GM23338 (cell line): ENCODE measurements around the gene MCTP1. TPM values are rescaled to one million over a fixed set of nuclear protein-coding genes. Genes with fewer than 3 reads are reported as not detected.

Experiments used
- ATAC-seq: fragments of 200-7000 bp; cut with Tn5 transposase; 3 replicates; pipeline ENCODE4 v1.9.1; 2020
- DNase-seq: peaks from one replicate; pipeline ENCODE4 v3.0.0-alpha.2; 2015; ENCODE audit warnings: low spot score
- H2AFZ ChIP-seq: fragments of 200-600 bp; sonication (generic); 2 replicates; pipeline ENCODE4 v1.8.0; 2016; ENCODE audit warnings: antibody characterized with exemption, mild to moderate bottlenecking, moderate library complexity
- H3F3A ChIP-seq: fragments of 200-600 bp; sonication (generic); replicated peaks from 2 replicates; pipeline ENCODE4 v1.8.0; 2017; ENCODE audit warnings: antibody characterized with exemption, mixed run types, low read depth
- H3K27ac ChIP-seq: fragments of 200-600 bp; sonication (generic); 2 replicates; pipeline ENCODE4 v1.6.1; 2016; ENCODE audit warnings: low read depth
- H3K27me3 ChIP-seq: fragments of 200-600 bp; sonication (generic); 2 replicates; pipeline ENCODE4 v1.8.0; 2016; ENCODE audit warnings: mild to moderate bottlenecking, mixed run types, moderate library complexity; ENCODE audit not compliant: insufficient read depth
- H3K36me3 ChIP-seq: fragments of 200-600 bp; sonication (generic); 2 replicates; pipeline ENCODE4 v1.8.0; 2016; ENCODE audit warnings: mild to moderate bottlenecking; ENCODE audit not compliant: insufficient read depth
- H3K4me1 ChIP-seq: fragments of 200-600 bp; sonication (generic); 2 replicates; pipeline ENCODE4 v1.8.0; 2016; ENCODE audit warnings: mild to moderate bottlenecking, moderate library complexity; ENCODE audit not compliant: insufficient read depth
- H3K4me2 ChIP-seq: fragments of 200-600 bp; sonication (generic); 2 replicates; pipeline ENCODE4 v1.7.1; 2017; ENCODE audit warnings: mixed run types
- H3K4me3 ChIP-seq: fragments of 200-600 bp; sonication (generic); 2 replicates; pipeline ENCODE4 v1.6.1; 2016; ENCODE audit warnings: mixed run types
- H3K79me2 ChIP-seq: fragments of 200-600 bp; sonication (generic); replicated peaks from 2 replicates; pipeline ENCODE4 v1.8.0; 2017; ENCODE audit warnings: mild to moderate bottlenecking; ENCODE audit not compliant: insufficient read depth
- H3K9me2 ChIP-seq: fragments of 200-600 bp; sonication (generic); 2 replicates; pipeline ENCODE4 v1.8.0; 2017; ENCODE audit not compliant: insufficient read depth
- H4K20me1 ChIP-seq: fragments of 200-600 bp; sonication (generic); replicated peaks from 2 replicates; pipeline ENCODE4 v1.8.0; 2017; ENCODE audit warnings: mild to moderate bottlenecking; ENCODE audit not compliant: insufficient read depth
- H3K27ac Mint-ChIP-seq: 2 replicates; pipeline ENCODE4 v1.8.0; 2020; ENCODE audit warnings: inconsistent platforms, mild to moderate bottlenecking, moderate library complexity, mixed read lengths
- H3K27me3 Mint-ChIP-seq: 3 replicates; pipeline ENCODE4 v1.8.0; 2022; ENCODE audit warnings: low read depth, mild to moderate bottlenecking, moderate library complexity, mixed read lengths, inconsistent platforms; ENCODE audit not compliant: insufficient read depth, poor library complexity
- H3K36me3 Mint-ChIP-seq: 3 replicates; pipeline ENCODE4 v1.8.0; 2021; ENCODE audit warnings: low read depth, mild to moderate bottlenecking, inconsistent platforms, moderate library complexity, mixed read lengths
- H3K4me1 Mint-ChIP-seq: 3 replicates; pipeline ENCODE4 v1.8.0; 2020; ENCODE audit warnings: mild to moderate bottlenecking, inconsistent platforms, mixed read lengths
- H3K4me3 Mint-ChIP-seq: 3 replicates; pipeline ENCODE4 v1.8.0; 2021; ENCODE audit warnings: moderate library complexity, mild to moderate bottlenecking, inconsistent platforms, mixed read lengths
- H3K9me3 Mint-ChIP-seq: 3 replicates; pipeline ENCODE4 v1.8.0; 2020; ENCODE audit warnings: moderate library complexity, mild to moderate bottlenecking, inconsistent platforms, mixed read lengths
- CTCF ChIP-seq, 2 experiments: fragments of 200-600 bp in 1 of 2; sonication (generic) in 1 of 2; conservative IDR thresholded peaks; 2 replicates each; pipeline versions ENCODE4 v1.5.1 to v1.6.1; 2016 to 2017; ENCODE audit warnings: antibody characterized with exemption in 2 of 2, low read depth in 2 of 2, mild to moderate bottlenecking in 2 of 2, moderate library complexity in 1 of 2
- ETS1 ChIP-seq: IDR thresholded peaks from 2 replicates; pipeline ENCODE4 v1.6.1; 2016; ENCODE audit warnings: antibody characterized with exemption
- EZH2 ChIP-seq: fragments of 200-600 bp; sonication (generic); IDR thresholded peaks from one replicate; pipeline ENCODE4 v1.8.0; 2017; ENCODE audit warnings: antibody characterized with exemption, mild to moderate bottlenecking, low read depth; ENCODE audit not compliant: unreplicated experiment
- JUNB ChIP-seq: IDR thresholded peaks from one replicate; pipeline ENCODE4 v1.6.1; 2016; ENCODE audit warnings: antibody characterized with exemption; ENCODE audit not compliant: unreplicated experiment
- NANOG ChIP-seq: IDR thresholded peaks from 2 replicates; pipeline ENCODE4 v1.6.1; 2016; ENCODE audit warnings: antibody characterized with exemption, borderline replicate concordance
- STAT1 ChIP-seq: IDR thresholded peaks from one replicate; pipeline ENCODE4 v1.6.1; 2016; ENCODE audit warnings: antibody characterized with exemption; ENCODE audit not compliant: unreplicated experiment
- ZNF331 ChIP-seq: fragments of 250-450 bp; sonication (Bioruptor Pico); IDR thresholded peaks from 2 replicates; pipeline ENCODE4 v1.5.0; 2020; ENCODE audit warnings: low read depth, mild to moderate bottlenecking, moderate library complexity
- polyA plus RNA-seq: library from polyadenylated mRNA; unstranded; fragments of >200 nt; fragmentation: Nextera tagmentation; extraction: Ambion mirVana; gene quantifications from 2 replicates; pipeline ENCODE4 v1.2.1, GENCODE V29; 2016
- total RNA-seq: library from RNA; depleted of rRNA; stranded (reverse); fragments of >200 nt; shearing (Covaris generic); gene quantifications from 2 replicates; pipeline ENCODE4 v1.2.3, GENCODE V29; 2014

Gene MCTP1
- total and polyA plus RNA-seq, 2 experiments from 2014 or later = 3.7 to 4.2 TPM

GRCh38 chr5:94976853-94977252 is 308.0 kb downstream of the MCTP1 start:
- Histone ChIP-seq H3K36me3 (no peaks in the 10 kb centered on the region), H3K27me3 (no peaks in the 10 kb centered on the region), H3K9me2 (no peaks in the 10 kb centered on the region), H3K4me3 (no peak overlapping the region), H3F3A (no peaks in the 10 kb centered on the region), H3K4me1 (no peaks in the 10 kb centered on the region), H3K4me2 (no peak overlapping the region), H2AFZ (no peak overlapping the region), H3K79me2 (no peaks in the 10 kb centered on the region), H4K20me1 (no peaks in the 10 kb centered on the region), H3K27ac (no peak overlapping the region)
- Mint-ChIP-seq H3K4me1 (no peaks in the 10 kb centered on the region), H3K27ac (no peak overlapping the region), H3K9me3 (peaks cover 12% of the 10 kb centered on the region; the same call in 2 of the 3 replicates), H3K27me3 (no peaks in the 10 kb centered on the region), H3K36me3 (peaks cover 4% of the 10 kb centered on the region; the same call in 1 of the 3 replicates), H3K4me3 (no peak overlapping the region)
- DNase-seq (no peak), ATAC-seq (no peak)
- TF ChIP-seq ZNF331 (CRISPR knock-in tag) (no peak), JUNB (no peak), STAT1 (no peak)

GRCh38 chr5:94972268-94972667 is 312.6 kb downstream of the MCTP1 start:
- H3K27ac Mint-ChIP-seq = no peak overlapping the region
- H3K27me3 Mint-ChIP-seq = no peaks in the 10 kb centered on the region
- Histone ChIP-seq H3K4me3 (no peak overlapping the region), H3F3A (no peaks in the 10 kb centered on the region), H2AFZ (no peak overlapping the region), H3K4me1 (no peaks in the 10 kb centered on the region), H3K36me3 (no peaks in the 10 kb centered on the region), H3K9me2 (no peaks in the 10 kb centered on the region), H4K20me1 (no peaks in the 10 kb centered on the region), H3K27me3 (no peaks in the 10 kb centered on the region), H3K4me2 (no peak overlapping the region), H3K27ac (no peak overlapping the region), H3K79me2 (no peaks in the 10 kb centered on the region)
- DNase-seq = no peak
- no peak for TF ChIP-seq ZNF331 (CRISPR knock-in tag)
- no peak for TF ChIP-seq ETS1
- no peak for TF ChIP-seq EZH2
- no peak for TF ChIP-seq NANOG
- TF ChIP-seq JUNB = no peak
- TF ChIP-seq STAT1 = no peak
- H3K4me1 Mint-ChIP-seq = peaks cover 2% of the 10 kb centered on the region; the same call in 1 of the 3 replicates
- no peak for ATAC-seq
- no peak overlapping the region for H3K4me3 Mint-ChIP-seq
- peaks cover 6% of the 10 kb centered on the region; the same call in 2 of the 3 replicates for H3K9me3 Mint-ChIP-seq
- no peaks in the 10 kb centered on the region; the same call in 2 of the 3 replicates for H3K36me3 Mint-ChIP-seq

- DNase-seq = peak; percentile 13
- no peaks in the 10 kb centered on the region for H3K27me3 Mint-ChIP-seq
- ATAC-seq = no peak
- H3K4me3 Mint-ChIP-seq = no peak overlapping the region
- H3K9me2 ChIP-seq = no peaks in the 10 kb centered on the region
- no peaks in the 10 kb centered on the region for H3K27me3 ChIP-seq
- H3K36me3 Mint-ChIP-seq = no peaks in the 10 kb centered on the region
- H3K9me3 Mint-ChIP-seq = no peaks in the 10 kb centered on the region
- H4K20me1 ChIP-seq = no peaks in the 10 kb centered on the region
- H3K4me3 ChIP-seq = no peak overlapping the region
- no peak overlapping the region for H2AFZ ChIP-seq
- peak; percentile 49 to 52 for TF ChIP-seq CTCF (conservative IDR thresholded peaks at IDR 0.05; ENCODE audit: low read depth in 2 of 2)
- TF ChIP-seq NANOG = no peak
- no peak overlapping the region for H3K4me2 ChIP-seq
- H3K4me1 ChIP-seq = no peaks in the 10 kb centered on the region
- no peaks in the 10 kb centered on the region for H3K79me2 ChIP-seq
- peaks cover 2% of the 10 kb centered on the region; the same call in 1 of the 3 replicates for H3K4me1 Mint-ChIP-seq
- no peaks in the 10 kb centered on the region for H3F3A ChIP-seq
- no peak overlapping the region for H3K27ac ChIP-seq
- no peak overlapping the region for H3K27ac Mint-ChIP-seq
- no peaks in the 10 kb centered on the region for H3K36me3 ChIP-seq
These were observed 315.7 kb downstream of the MCTP1 start for GRCh38 chr5:94969174-94969573.
